Stomach (tissue), 9 donors: ENCODE measurements around the gene COTL1. TPM values are rescaled to one million over a fixed set of nuclear protein-coding genes. Genes with fewer than 3 reads are reported as not detected.

Experiments
- DNase-seq, 2 donors: peaks; one replicate each; pipeline versions ENCODE4 v3.0.0 to v3.0.0-alpha.2; 2013 to 2019
- H3K27ac ChIP-seq, 5 donors: fragments of 200-600 bp in 4 of 5; sonication (generic) in 4 of 5; one replicate each; pipeline ENCODE4 v1.5.1; 2013 to 2019; ENCODE audit warnings: mild to moderate bottlenecking in 1 of 5, moderate library complexity in 1 of 5
- H3K27me3 ChIP-seq, 3 donors: fragments of 200-600 bp; sonication (generic); one replicate each; pipeline ENCODE4 v1.5.1; 2017 to 2019; ENCODE audit warnings: mixed run types in 1 of 3
- H3K36me3 ChIP-seq, 4 donors: fragments of 200-600 bp; sonication (generic); 1 replicate in 3 of 4; 2 replicates in 1 of 4; pipeline ENCODE4 v1.5.1; 2016 to 2019
- H3K4me1 ChIP-seq, 4 donors: fragments of 200-600 bp; sonication (generic); one replicate each; pipeline ENCODE4 v1.5.1; 2016 to 2019
- H3K4me3 ChIP-seq, 4 donors: fragments of 200-600 bp; sonication (generic) in 3 of 4; one replicate each; pipeline ENCODE4 v1.5.1; 2016 to 2019; ENCODE audit warnings: mild to moderate bottlenecking in 1 of 4
- H3K9me3 ChIP-seq, 4 donors: fragments of 200-600 bp; sonication (generic); one replicate each; pipeline ENCODE4 v1.5.1; 2016 to 2019
- CTCF ChIP-seq, 7 experiments: fragments of 450-650 bp in 4 of 7; fragments of 200-600 bp in 3 of 7; sonication (generic) in 3 of 7; IDR thresholded peaks; one replicate each; pipeline ENCODE4 v1.5.1; 2016 to 2019; ENCODE audit warnings: antibody characterized with exemption in 7 of 7, control low read depth in 2 of 7, mild to moderate bottlenecking in 1 of 7
- EP300 ChIP-seq: sonication (generic); formaldehyde crosslinking; IDR thresholded peaks from one replicate; pipeline ENCODE4 v1.6.1; 2017; ENCODE audit warnings: antibody characterized with exemption
- POLR2A ChIP-seq, 4 donors: fragments of 450-650 bp; IDR thresholded peaks; one replicate each; pipeline ENCODE4 v1.6.1; 2016; ENCODE audit warnings: antibody characterized with exemption in 4 of 4, control low read depth in 2 of 4, mild to moderate bottlenecking in 1 of 4, moderate library complexity in 1 of 4
- POLR2AphosphoS5 ChIP-seq, 3 donors: sonication (generic); formaldehyde crosslinking; IDR thresholded peaks; one replicate each; pipeline ENCODE4 v1.6.1; 2016; ENCODE audit warnings: antibody characterized with exemption in 3 of 3
- WGBS, 5 donors: extraction: QIAGEN DNeasy Blood & Tissue Kit in 3 of 5; methylation state at CpG; one replicate each; pipeline versions ENCODE4 v1.1.5 to v1.1.7; 2013 to 2018; 5-methylcytosine and 5-hydroxymethylcytosine counted together
- intact Hi-C: fragments of 100-400 bp; cut with DNase I; formaldehyde crosslinking; loops from one replicate; pipeline ENCODE4 v1.15.1; 2023; ENCODE audit warnings: low total_unique reads
- polyA plus RNA-seq, 3 donors: library from polyadenylated mRNA; stranded (reverse); fragments of 200-250 nt; gene quantifications; one replicate each; pipeline ENCODE4 v1.2.3, GENCODE V29; 2013
- total RNA-seq, 5 donors: library from RNA; depleted of rRNA; stranded (reverse); fragments of >200 nt; gene quantifications; one replicate each; pipeline versions ENCODE4 v1.1.0 to v1.2.3, GENCODE V29; 2014 to 2016
- donor health status: healthy with polysubstance abuse.
- donor health status: Bipolar disorder and iron deficiency.
- donor health status: healthy.

The COTL1 gene
- total and polyA plus RNA-seq, 8 donors: 40.3 to 187 (median 177) TPM

GRCh38 chr16:84565669-84566495 lies 52.0 kb downstream of the COTL1 start:
- no peak overlapping the region for H3K4me3 ChIP-seq
- intact Hi-C loops: no loop called here
- H3K36me3 ChIP-seq: peaks cover 30 to 47% (median 35%) of the 10 kb centered on the region in 4 donors
- H3K4me1 ChIP-seq: peaks cover 0 to 60% (median 36%) of the 10 kb centered on the region in 4 donors
- H3K9me3 ChIP-seq: peaks cover 0 to 10% (median 0%) of the 10 kb centered on the region in 4 donors
- DNase-seq: no peak
- H3K27ac ChIP-seq: no peak overlapping the region
- WGBS, 5 donors: 66 to 74% (median 70%) methylated on average over 22 of the region's 22 CpGs
- TF ChIP-seq CTCF (IDR thresholded peaks at IDR 0.05) (no peak), EP300 (no peak), POLR2AphosphoS5 (IDR thresholded peaks at IDR 0.05) (no peak), POLR2A (IDR thresholded peaks at IDR 0.05) (no peak)
- H3K27me3 ChIP-seq: no peaks in the 10 kb centered on the region

- TF ChIP-seq CTCF (IDR thresholded peaks at IDR 0.05) (no peak), POLR2A (IDR thresholded peaks at IDR 0.05) (no peak), POLR2AphosphoS5 (IDR thresholded peaks at IDR 0.05) (no peak), EP300 (no peak)
- intact Hi-C loops: no loop called here
Measured at GRCh38 chr16:84563786-84564420, 54.0 kb downstream of the COTL1 start.

GRCh38 chr16:84563064-84563715 lies 54.7 kb downstream of the COTL1 start:
- Histone ChIP-seq H3K27ac (no peak overlapping the region), H3K4me1 (peaks cover 0 to 35% (median 28%) of the 10 kb centered on the region in 4 donors), H3K9me3 (no peaks in the 10 kb centered on the region), H3K27me3 (no peaks in the 10 kb centered on the region), H3K4me3 (no peak overlapping the region), H3K36me3 (peaks cover 28 to 47% (median 35%) of the 10 kb centered on the region in 4 donors)
- WGBS, 5 donors: 35 to 81% (median 76%) methylated on average over 5 to 7 of the region's 7 CpGs
- intact Hi-C loops: no loop called here
- no peak for TF ChIP-seq POLR2A (IDR thresholded peaks at IDR 0.05)
- no peak for TF ChIP-seq EP300
- no peak for TF ChIP-seq CTCF (IDR thresholded peaks at IDR 0.05)
- no peak for TF ChIP-seq POLR2AphosphoS5 (IDR thresholded peaks at IDR 0.05)
- DNase-seq: no peak

More at GRCh38 chr16:84563786-84564420, 54.0 kb downstream of the COTL1 start:
- Histone ChIP-seq H3K4me1 (peaks cover 0 to 42% (median 35%) of the 10 kb centered on the region in 4 donors), H3K27me3 (no peaks in the 10 kb centered on the region), H3K9me3 (no peaks in the 10 kb centered on the region), H3K36me3 (peaks cover 28 to 47% (median 35%) of the 10 kb centered on the region in 4 donors), H3K27ac (no peak overlapping the region), H3K4me3 (no peak overlapping the region)
- 72 to 91% (median 85%) methylated on average over 13 of the region's 13 CpGs for WGBS, 5 donors
- DNase-seq: no peak

- WGBS, 5 donors: 70 to 81% (median 72%) methylated on average over 16 of the region's 16 CpGs
- Histone ChIP-seq H3K4me3 (no peak overlapping the region), H3K9me3 (no peaks in the 10 kb centered on the region), H3K27ac (no peak overlapping the region), H3K27me3 (peaks cover 0 to 5% (median 0%) of the 10 kb centered on the region in 3 donors), H3K36me3 (peaks cover 28 to 47% (median 35%) of the 10 kb centered on the region in 4 donors), H3K4me1 (peaks cover 0 to 31% (median 22%) of the 10 kb centered on the region in 4 donors)
- TF ChIP-seq EP300 (no peak), POLR2AphosphoS5 (IDR thresholded peaks at IDR 0.05) (no peak), POLR2A (IDR thresholded peaks at IDR 0.05) (no peak), CTCF (IDR thresholded peaks at IDR 0.05) (no peak)
- intact Hi-C loops: no loop called here
- no peak for DNase-seq
Measured at GRCh38 chr16:84562174-84562815, 55.6 kb downstream of the COTL1 start.
